GM19240 (cell line): ENCODE measurements around the gene FAR1.

Experiments used
- DNase-seq: peaks from one replicate; pipeline ENCODE4 v3.0.0; 2011; ENCODE audit warnings: low spot score; ENCODE audit not compliant: insufficient read length

FAR1 gene

GRCh38 chr11:13669544-13670488 is 1.3 kb downstream of the FAR1 start:
- DNase-seq, result no peak

- DNase-seq, result no peak
These were observed 4.2 kb downstream of the FAR1 start for GRCh38 chr11:13672576-13673210.

GRCh38 chr11:13674799-13675509 is 6.5 kb downstream of the FAR1 start:
- no peak for DNase-seq

GRCh38 chr11:13676576-13676975 is 8.1 kb downstream of the FAR1 start:
- DNase-seq, result no peak

GRCh38 chr11:13679768-13680167 is 11.3 kb downstream of the FAR1 start:
- DNase-seq, result no peak

GRCh38 chr11:13680501-13681264 is 12.2 kb downstream of the FAR1 start:
- no peak for DNase-seq

DNA sequence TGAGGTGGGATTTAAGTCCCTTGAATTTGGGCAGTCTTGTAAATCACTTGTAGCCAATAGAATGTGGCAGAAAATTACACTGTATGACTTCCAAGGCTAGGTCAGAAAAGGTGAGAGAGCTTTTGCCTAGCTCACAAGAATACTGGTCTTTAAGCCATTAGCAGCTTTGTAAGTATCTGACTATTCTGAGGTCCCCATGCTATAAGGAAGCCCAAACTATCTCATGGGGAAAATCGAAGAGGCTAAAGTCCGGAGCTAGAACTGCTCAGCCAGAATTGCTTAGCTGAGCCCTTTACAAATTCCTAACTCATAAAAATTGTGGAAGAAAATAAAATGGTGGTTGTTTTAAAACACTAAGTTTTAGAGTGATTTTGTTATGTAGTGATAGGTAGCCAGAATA is 13.0 kb downstream of the FAR1 start:
- no peak for DNase-seq

- DNase-seq, result no peak
These were observed 13.7 kb downstream of the FAR1 start for GRCh38 chr11:13682212-13682611.

DNA sequence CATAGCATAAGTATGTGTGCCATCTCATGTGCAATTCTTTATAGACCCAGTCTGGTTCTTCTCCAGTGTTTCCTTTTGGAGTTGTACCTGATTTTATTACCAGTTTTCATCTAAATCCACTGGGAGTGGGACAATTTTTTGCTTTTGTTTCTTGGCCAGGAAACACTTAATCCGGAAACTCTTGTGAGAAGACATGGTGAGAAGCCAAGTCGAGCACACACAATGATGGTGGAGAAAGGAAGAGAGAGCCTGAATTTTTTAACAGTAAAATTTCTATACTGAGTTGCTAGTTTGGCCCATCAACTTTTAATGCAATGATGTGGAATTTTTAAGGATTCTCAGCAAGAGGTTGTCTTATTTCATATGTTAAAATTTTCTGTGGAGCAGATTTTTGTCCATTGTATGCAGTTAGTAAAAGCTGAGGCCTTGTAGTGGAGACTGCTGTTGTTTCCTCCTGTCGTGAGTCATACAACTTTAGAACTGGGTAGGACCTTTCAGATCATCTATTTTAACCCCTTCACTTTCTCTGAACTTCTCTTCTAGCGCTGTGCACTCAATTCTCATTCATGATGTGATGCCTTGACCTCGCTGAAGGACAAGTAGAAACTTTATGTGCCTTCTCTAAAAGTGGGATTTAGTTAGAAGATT is 17.1 kb downstream of the FAR1 start:
- DNase-seq, result no peak

DNA sequence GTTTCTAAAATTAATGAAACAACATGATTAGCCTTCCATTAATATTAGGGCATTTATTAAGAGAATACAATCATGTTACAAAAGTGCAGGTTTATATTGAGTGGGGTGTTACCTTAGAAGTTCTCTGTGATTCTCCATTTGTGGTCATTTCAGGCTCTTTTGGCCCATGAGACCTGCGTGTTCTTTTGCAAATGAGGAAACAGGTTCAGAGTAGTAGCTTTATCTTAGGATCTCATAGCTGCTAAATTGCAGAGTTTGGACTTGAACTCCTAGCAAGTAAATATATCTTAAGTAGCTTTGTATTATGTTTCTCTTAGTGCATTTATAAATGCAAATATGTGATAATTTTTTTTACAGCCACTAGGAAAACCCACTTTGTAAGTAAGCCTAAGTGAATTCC is 18.3 kb downstream of the FAR1 start:
- no peak for DNase-seq

DNA sequence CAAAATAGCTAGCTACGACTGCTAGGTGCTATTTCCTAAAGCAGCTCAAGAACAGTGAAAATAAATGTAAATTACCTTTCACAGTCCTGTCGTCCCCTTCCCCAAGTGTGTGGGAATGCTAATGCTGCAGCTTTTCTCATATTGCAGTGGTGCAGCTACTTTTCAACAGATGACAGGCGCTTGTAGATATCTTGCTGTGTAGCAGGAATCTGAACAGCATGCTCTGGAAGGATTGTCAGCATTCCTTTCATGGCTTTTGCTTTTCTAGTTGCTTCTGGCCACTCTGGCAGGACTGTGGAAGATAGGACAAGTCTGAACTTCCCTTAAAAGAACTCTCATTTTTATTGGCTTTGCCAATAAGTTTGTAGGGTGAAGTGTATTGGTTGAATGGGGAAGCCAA is 18.8 kb downstream of the FAR1 start:
- no peak for DNase-seq

DNA sequence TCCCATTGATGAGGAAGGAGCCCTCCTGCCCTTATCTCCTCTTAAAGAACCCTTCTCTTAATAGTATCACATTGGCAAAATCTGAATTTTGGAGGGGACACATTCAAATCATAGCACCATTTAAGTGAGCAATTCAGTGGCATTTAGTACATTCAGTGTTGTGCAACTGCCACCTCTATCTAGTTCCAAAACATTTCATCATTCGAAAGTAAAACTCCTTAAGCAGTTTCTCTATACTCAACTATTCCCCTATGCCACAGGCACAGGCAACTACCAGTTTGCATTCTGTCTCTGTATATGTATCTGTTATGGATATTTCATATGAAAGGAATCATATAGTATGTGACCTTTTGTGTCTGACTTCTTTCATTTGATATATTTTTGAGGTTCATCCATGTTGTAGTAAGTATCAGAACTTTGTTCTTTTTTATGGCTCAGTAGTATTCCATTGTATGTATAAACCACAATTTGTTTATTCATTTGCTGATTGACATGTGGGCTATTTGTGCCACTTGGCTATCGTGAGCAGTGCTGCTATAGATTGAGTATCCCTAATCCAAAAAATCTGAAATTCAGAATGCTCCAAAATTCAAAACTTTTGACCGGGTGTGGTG is 22.9 kb downstream of the FAR1 start:
- no peak for DNase-seq

- no peak for DNase-seq
These were observed 23.7 kb downstream of the FAR1 start for GRCh38 chr11:13692172-13692571.

DNA sequence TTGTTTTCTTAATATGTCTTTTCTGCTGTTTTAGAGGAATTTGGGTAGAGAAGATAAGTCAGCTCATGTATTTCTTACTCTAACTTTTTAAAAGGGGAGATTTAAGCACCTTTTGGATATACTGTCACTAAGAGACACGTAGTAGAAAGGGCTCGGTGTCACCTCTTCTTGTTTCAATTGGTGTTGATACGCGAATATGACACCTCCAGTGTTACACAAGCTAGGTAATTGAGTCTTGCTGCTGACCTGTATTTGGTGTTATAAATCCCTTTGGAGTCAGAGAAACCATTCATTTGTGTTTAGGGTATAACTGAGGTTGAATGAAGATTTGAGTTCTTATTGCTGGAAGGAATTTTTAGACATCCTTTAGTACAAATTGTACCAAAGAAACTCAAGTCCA is 25.6 kb downstream of the FAR1 start:
- DNase-seq, result no peak

GRCh38 chr11:13695886-13696285 is 27.4 kb downstream of the FAR1 start:
- no peak for DNase-seq

DNA sequence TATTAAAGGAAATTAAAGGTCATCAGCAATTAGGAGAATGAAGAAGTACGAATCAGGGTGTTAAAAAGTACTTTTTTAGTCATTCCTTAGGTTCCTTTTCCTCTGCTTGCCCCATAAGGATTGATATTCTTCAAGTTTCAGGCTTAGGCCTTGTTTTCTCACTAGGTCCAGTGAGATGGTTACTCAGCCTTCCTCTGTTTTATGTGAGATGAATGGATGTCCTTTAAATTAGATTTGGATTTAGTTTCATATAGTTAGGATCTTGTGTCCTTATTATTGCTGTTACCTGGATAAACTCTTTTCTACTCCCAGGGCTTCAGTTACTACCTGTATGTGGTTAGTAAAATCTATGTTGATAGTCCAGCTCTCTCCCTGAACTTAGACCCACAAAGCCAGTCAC is 29.2 kb downstream of the FAR1 start:
- DNase-seq, result no peak

GRCh38 chr11:13698132-13698531 is 29.7 kb downstream of the FAR1 start:
- DNase-seq, result no peak

DNA sequence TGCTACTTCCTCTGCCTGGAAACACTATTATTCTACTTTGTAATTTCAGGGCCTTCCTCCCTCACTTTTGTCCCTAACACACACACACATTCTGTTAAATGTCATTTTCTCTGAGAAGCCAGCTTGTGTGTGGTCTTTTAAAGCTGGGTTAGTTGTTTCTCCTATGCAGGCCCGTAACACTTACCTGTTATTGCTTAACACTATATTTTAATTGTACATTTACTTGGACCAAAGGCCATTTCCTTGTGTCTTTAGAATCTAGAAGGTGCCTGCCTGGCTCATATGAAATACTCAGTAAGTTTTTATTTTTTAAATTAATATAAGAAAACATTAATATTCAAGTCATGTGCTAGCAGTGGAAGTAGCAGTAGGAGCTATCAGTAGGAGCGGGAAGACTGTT is 30.6 kb downstream of the FAR1 start:
- no peak for DNase-seq

DNA sequence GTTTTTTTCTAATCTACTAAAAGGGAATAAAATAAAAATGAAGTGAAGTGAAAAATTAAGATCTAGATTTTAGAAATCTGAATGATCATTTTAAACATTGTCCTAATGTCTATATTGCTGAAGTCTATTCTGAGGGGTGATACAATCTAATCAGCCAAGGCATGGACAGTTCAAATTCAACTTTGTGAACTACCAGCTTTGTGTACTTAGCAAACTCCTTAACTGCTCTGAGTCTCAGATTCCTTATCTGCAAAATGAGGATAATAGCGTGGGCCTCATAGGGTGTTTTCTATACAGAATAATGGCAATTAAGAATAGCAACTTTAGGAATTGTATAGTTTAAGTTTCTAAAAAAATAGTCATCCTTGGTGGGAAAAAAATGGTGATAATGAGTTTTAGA is 31.4 kb downstream of the FAR1 start:
- no peak for DNase-seq

DNA sequence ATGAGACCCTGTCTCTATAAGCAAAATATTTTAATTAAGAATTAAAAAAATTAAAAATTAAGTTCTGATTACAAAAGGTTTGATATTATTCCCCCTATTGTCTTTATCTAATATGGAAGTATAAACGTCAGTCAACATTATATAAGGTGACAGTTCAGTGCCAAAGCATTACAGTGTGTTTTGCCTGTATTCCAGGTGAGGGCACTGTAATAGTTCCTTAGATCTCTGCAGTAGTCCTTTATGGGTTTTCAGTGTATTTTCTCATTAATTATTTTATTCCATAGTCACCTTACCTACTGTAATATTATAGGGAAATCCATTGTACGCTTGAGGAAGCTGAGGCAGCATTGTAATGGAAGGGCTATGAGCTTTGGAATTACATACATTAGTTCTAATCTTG is 33.0 kb downstream of the FAR1 start:
- no peak for DNase-seq

DNA sequence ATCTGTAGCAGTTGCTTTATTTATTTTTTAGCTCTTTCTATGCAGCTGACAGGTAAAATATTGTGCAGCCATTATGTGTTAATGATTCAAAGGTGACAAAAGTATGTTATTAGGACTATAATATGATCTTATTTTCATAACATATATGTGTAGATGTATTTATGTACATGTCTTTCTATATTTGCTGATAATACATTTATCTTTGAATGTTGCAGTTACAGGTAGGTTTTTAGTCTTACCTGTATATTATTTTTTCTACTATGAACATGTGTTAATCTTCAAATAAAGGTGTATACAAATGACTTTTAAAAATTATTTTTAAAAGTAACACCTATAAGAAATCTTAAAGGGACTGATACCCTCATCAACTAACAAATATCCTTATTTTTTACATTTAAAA is 33.6 kb downstream of the FAR1 start:
- DNase-seq, result no peak
